ENCODE data around the gene SON. TPM values are rescaled to one million over a fixed set of nuclear protein-coding genes. Genes with fewer than 3 reads are reported as not detected.
"Not testable (repeated sequence)": the region's sequence is repeated elsewhere in the genome, so short reads cannot be mapped to it uniquely, and the experiment has no call there.

The SON gene
- total RNA-seq: 100 to 1,000 TPM; 240 to 293 (median 254) TPM
- long read RNA-seq, donor 1, full-length matches to known transcripts: 13 of 112 reads
- long read RNA-seq, donor 1, partial matches to known transcripts: 88 of 112 reads
- long read RNA-seq, donor 1, other reads (novel, unspliced or antisense): 11 of 112 reads
- long read RNA-seq, donor 2, partial matches to known transcripts: 95 of 96 reads
- long read RNA-seq, donor 2, other reads (novel, unspliced or antisense): 1 of 96 reads

GRCh38 chr21:33542640-33543504 lies at the start of gene SON:
Gene SON (plus strand): TSS chr21:33543038. CDS start chr21:33543093, 55 bp downstream.
- peaks cover 26% of the 10 kb centered on the region for H3K4me1 ChIP-seq (ENCODE audit: low read depth)
- DNase-seq: peak; percentile 97 to 99 (median 98)
- H3K9me3 ChIP-seq: no peaks in the 10 kb centered on the region
- no peak for TF ChIP-seq CTCF (IDR thresholded peaks at IDR 0.05)
- peaks cover 4% of the 10 kb centered on the region for H3K36me3 ChIP-seq (ENCODE audit: low read depth)
- ATAC-seq: peak; percentile 94
- intact Hi-C loops (cut with DNase I, micrococcal nuclease): no loop called here
- H3K4me3 ChIP-seq: peak within 1 kb of the TSS; percentile 60

GRCh38 chr21:33493756-33494155 lies 49.1 kb upstream of the SON start:
- H3K36me3 ChIP-seq (ENCODE audit: low read depth): no peaks in the 10 kb centered on the region
- TF ChIP-seq CTCF (IDR thresholded peaks at IDR 0.05): no peak
- intact Hi-C loops (cut with DNase I, micrococcal nuclease): no loop called here
- ATAC-seq (no peak), DNase-seq (no peak)
- no peak overlapping the region for H3K4me3 ChIP-seq
- H3K4me1 ChIP-seq (ENCODE audit: low read depth): no peaks in the 10 kb centered on the region
- H3K9me3 ChIP-seq: no peaks in the 10 kb centered on the region

GRCh38 chr21:33495743-33496142 lies 47.1 kb upstream of the SON start:
- H3K4me1 ChIP-seq (ENCODE audit: low read depth): no peaks in the 10 kb centered on the region
- no peak for TF ChIP-seq CTCF (IDR thresholded peaks at IDR 0.05)
- no peak for ATAC-seq
- H3K36me3 ChIP-seq (ENCODE audit: low read depth): no peaks in the 10 kb centered on the region
- H3K9me3 ChIP-seq: no peaks in the 10 kb centered on the region
- intact Hi-C loops (cut with DNase I, micrococcal nuclease): no loop called here
- DNase-seq: no peak
- H3K4me3 ChIP-seq: no peak overlapping the region

GRCh38 chr21:33496345-33496744 lies 46.5 kb upstream of the SON start:
- Histone ChIP-seq H3K4me3 (no peak overlapping the region), H3K9me3 (no peaks in the 10 kb centered on the region), H3K36me3 (ENCODE audit: low read depth) (no peaks in the 10 kb centered on the region), H3K4me1 (ENCODE audit: low read depth) (no peaks in the 10 kb centered on the region)
- ATAC-seq: no peak
- no peak for TF ChIP-seq CTCF (IDR thresholded peaks at IDR 0.05)
- intact Hi-C loops (cut with DNase I, micrococcal nuclease): no loop called here
- DNase-seq: no peak

- H3K36me3 ChIP-seq (ENCODE audit: low read depth): no peaks in the 10 kb centered on the region
- intact Hi-C loops (cut with DNase I, micrococcal nuclease): no loop called here
- no peak for ATAC-seq
Measured at GRCh38 chr21:33505833-33506232, 37.0 kb upstream of the SON start.

GRCh38 chr21:33507003-33507402 lies 35.8 kb upstream of the SON start:
- DNase-seq; H3K9me3 ChIP-seq; intact Hi-C loops (cut with DNase I, micrococcal nuclease); H3K4me1 ChIP-seq (ENCODE audit: low read depth); H3K4me3 ChIP-seq; ATAC-seq; H3K36me3 ChIP-seq (ENCODE audit: low read depth): not testable (repeated sequence)

More at GRCh38 chr21:33505833-33506232, 37.0 kb upstream of the SON start:
- no peak for TF ChIP-seq CTCF (IDR thresholded peaks at IDR 0.05)
- H3K9me3 ChIP-seq: no peaks in the 10 kb centered on the region
- no peaks in the 10 kb centered on the region for H3K4me1 ChIP-seq (ENCODE audit: low read depth)
- no peak overlapping the region for H3K4me3 ChIP-seq
- DNase-seq: no peak

Data from mucosa of descending colon (tissue), 3 donors.